HG02852 (cell line): ENCODE measurements around the gene MROH2A.
A peak's percentile ranks its signal among the peaks of the same experiment; 100 is the strongest.
"Not testable (repeated sequence)": the region's sequence is repeated elsewhere in the genome, so short reads cannot be mapped to it uniquely, and the experiment has no call there.

Experiments
- ATAC-seq: cut with Tn5 transposase; IDR thresholded peaks from one replicate; pipeline ENCODE4 v1.9.1; 2021; ENCODE audit warnings: mild to moderate bottlenecking, moderate library complexity; ENCODE audit not compliant: unreplicated experiment

The MROH2A gene

GRCh38 chr2:233853883-233854240 lies 75.7 kb downstream of the MROH2A start:
- no peak for ATAC-seq

DNA sequence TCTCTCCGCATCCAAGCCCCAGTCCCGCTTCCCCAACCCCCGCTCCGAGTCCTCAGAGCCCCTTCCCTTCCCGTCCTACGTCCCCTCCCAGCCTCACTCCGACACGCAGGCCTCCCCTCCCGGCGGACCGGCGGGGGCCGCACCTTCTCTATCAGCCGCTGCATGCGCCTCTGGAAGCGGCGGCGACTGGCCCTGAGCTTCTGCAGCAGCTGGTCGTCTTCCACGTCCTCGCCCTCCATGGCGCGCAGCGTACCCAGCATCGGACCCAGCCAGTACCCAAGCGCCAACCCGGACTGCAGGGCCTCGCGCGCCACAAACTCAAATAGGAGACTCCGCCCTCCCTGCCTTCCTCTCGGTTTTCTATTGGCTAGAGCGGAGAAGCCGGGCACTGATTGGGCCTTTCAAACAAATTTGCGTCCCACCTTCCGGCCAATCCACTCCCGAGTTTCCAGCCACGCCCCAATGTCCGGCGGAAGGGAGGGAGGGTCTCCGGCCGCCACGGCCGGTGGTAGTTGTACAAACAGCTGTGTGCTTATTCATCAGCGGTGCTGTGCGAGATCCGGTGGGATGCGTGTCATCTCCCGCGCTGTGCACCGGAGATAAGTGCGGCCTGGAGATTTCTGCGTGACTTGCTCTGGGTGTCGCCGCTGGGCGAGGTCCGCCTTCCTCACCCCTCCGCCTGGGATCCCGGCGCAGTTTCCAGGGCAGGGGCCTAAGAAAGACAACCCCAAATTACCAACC lies 76.3 kb downstream of the MROH2A start, which contains the start of gene HJURP:
Gene HJURP, minus strand, starts transcription at position 295 of the 741 bp plus-strand sequence. Its CDS starts 35 bp downstream, at position 260.
- peak; percentile 97 for ATAC-seq

- ATAC-seq = no peak
Measured at GRCh38 chr2:233855345-233855744, 77.2 kb downstream of the MROH2A start.

GRCh38 chr2:233856184-233856583 lies 78.1 kb downstream of the MROH2A start:
- no peak for ATAC-seq

- ATAC-seq = no peak
Measured at GRCh38 chr2:233857511-233858141, 79.5 kb downstream of the MROH2A start.

DNA sequence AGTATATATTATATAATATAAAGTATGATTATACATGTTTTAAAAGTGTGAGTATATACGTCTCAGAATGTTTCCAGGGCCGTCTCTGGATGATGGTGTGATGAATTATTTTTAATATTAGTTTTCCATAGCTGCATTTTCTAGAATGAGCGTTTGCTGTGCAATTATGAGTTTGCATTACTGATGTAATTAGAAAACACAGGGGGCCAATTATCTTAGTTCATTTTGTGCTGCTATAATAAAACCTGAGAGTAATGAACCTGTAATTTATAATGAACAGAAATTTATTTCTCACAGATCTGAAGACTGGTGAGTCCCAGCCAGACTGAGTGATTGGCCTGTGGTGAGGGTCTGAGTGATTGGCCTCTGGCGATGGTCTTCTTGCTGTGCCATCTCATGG lies 80.2 kb downstream of the MROH2A start:
- no peak for ATAC-seq

DNA sequence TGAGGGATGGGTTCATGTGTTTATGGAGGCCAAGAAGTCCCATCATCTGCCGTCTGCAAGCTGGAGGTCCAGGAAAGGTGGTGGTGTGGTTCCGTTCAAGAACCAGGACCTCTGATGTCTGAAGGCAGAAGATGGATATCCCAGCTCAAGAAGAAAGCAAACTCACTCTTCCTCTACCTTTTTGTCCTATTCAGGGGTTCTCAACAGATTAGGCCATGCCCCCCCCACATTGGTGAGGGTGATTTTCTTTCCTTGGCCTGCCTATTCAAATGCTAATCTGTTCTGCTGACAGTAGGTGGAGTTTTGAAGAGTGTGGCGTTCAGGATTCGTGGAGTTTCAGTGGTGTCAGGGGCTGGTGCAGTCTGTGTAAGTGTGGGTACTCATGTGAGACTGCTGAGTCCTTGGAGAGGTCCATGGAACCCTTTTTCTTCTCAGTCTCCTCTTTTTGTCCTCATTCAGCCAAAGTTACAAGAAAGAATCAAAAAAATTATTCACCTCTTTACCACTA lies 84.2 kb downstream of the MROH2A start:
- ATAC-seq = no peak

GRCh38 chr2:233865838-233866237 lies 87.7 kb downstream of the MROH2A start:
- ATAC-seq = no peak

- ATAC-seq = no peak
Measured at GRCh38 chr2:233866479-233866878, 88.3 kb downstream of the MROH2A start.

GRCh38 chr2:233867993-233868532 lies 89.9 kb downstream of the MROH2A start, which contains the start of gene MSL3B:
Gene MSL3B (minus strand): TSS chr2:233868386.
- no peak for ATAC-seq

DNA sequence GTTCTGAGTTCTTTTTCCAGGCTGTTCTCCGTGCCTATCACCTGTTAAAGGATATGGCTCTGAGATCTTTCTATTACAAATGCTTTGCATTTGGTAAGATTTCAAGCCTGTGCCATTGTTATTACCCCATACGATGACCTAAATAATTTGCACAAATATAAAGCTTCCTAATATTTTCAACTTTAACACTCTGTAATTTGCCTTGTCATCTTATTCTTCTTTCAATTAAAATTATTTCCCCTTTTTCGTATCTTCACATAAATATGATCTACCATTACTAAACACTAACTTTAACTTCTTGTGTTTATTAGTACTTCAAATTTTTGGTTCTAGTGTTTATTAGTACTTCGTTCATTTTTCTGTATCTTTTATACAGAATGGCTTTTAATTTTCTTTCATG lies 93.3 kb downstream of the MROH2A start:
- no peak for ATAC-seq

- ATAC-seq = not testable (repeated sequence)
Measured at GRCh38 chr2:233872125-233872524, 94.0 kb downstream of the MROH2A start.

DNA sequence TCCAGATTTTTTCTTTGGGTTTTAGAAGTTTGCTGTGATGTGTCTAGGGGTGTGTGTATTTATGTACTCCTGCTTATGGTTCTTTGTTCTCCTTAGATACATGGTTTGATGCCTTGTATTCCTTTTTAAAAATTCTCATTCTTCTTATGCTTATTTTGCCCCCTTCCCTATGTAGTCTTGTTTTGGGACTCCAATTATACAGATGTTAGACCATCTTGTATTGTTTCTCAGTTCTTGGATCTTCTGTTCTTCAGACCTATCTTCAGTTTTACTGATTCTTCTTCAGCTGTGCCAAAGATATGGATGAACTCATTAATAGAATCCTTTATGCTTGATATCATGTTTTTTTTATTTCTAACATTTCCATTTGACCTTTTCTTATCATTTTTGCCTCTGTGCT lies 104.2 kb downstream of the MROH2A start:
- no peak for ATAC-seq
